GM18873 (cell line): ENCODE results near the gene STEEP1.
"Not testable (repeated sequence)": the region's sequence is repeated elsewhere in the genome, so short reads cannot be mapped to it uniquely, and the experiment has no call there.

Experiments used
- ATAC-seq: cut with Tn5 transposase; IDR thresholded peaks from one replicate; pipeline ENCODE4 v1.9.1; 2021; ENCODE audit warnings: mild to moderate bottlenecking, moderate library complexity, moderate number of reproducible peaks; ENCODE audit not compliant: unreplicated experiment, low FRiP score

The STEEP1 gene

GRCh38 chrX:119537487-119537886 is 27.7 kb downstream of the STEEP1 start:
- no peak for ATAC-seq

GRCh38 chrX:119529345-119530276 is 35.6 kb downstream of the STEEP1 start:
- no peak for ATAC-seq

- no peak for ATAC-seq
Measured at GRCh38 chrX:119523664-119524184, 41.5 kb downstream of the STEEP1 start.

- no peak for ATAC-seq
Measured at GRCh38 chrX:119521246-119521645, 44.0 kb downstream of the STEEP1 start.

- no peak for ATAC-seq
Measured at GRCh38 chrX:119518371-119518770, 46.8 kb downstream of the STEEP1 start.

GRCh38 chrX:119516157-119516702 is 49.0 kb downstream of the STEEP1 start:
- peak; percentile 73 for ATAC-seq

- peak; percentile 62 for ATAC-seq
Measured at GRCh38 chrX:119512146-119512800, 52.9 kb downstream of the STEEP1 start.

- no peak for ATAC-seq
Measured at GRCh38 chrX:119507206-119507605, 58.0 kb downstream of the STEEP1 start.

GRCh38 chrX:119505945-119506344 is 59.3 kb downstream of the STEEP1 start:
- no peak for ATAC-seq

GRCh38 chrX:119505145-119505544 is 60.1 kb downstream of the STEEP1 start:
- ATAC-seq: not testable (repeated sequence)

- ATAC-seq: no peak
Measured at GRCh38 chrX:119503484-119503861, 61.7 kb downstream of the STEEP1 start.

GRCh38 chrX:119502727-119503483 is 62.3 kb downstream of the STEEP1 start:
- no peak for ATAC-seq

- ATAC-seq: no peak
Measured at GRCh38 chrX:119501511-119502148, 63.6 kb downstream of the STEEP1 start.

GRCh38 chrX:119500061-119500800 is 65.0 kb downstream of the STEEP1 start:
- ATAC-seq: no peak

GRCh38 chrX:119497185-119497584 is 68.0 kb downstream of the STEEP1 start:
- no peak for ATAC-seq

- ATAC-seq: no peak
Measured at GRCh38 chrX:119495734-119496726, 69.2 kb downstream of the STEEP1 start.

GRCh38 chrX:119493851-119494495 is 71.2 kb downstream of the STEEP1 start:
- not testable (repeated sequence) for ATAC-seq

- ATAC-seq: no peak
Measured at GRCh38 chrX:119492463-119492862, 72.7 kb downstream of the STEEP1 start.
